Measurements from ENCODE around the gene FNDC1. TPM values are rescaled to one million over a fixed set of nuclear protein-coding genes. Genes with fewer than 3 reads are reported as not detected.

FNDC1 gene
- total RNA-seq, 1 experiment from 2014 or later = not detected

DNA sequence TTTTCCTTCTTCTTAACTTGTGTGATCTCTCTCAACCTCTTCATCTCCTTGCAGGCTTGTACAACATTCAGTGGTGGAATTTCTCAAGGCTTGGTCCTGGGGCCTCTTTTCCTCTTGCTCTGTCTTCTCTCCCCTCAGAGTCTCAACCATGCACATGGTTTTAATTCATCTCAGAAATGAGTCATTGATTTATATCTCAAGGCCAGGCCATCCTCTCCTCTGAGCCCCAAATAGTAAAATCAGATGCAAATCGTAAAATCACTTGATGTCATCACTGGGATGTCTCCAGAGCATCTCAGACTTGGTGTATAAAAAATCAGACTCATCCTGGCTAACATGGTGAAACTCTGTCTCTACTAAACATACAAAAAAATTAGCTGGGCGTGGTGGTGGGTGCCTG is 85.0 kb downstream of the FNDC1 start:
- TF ChIP-seq EZH2phosphoT487 (IDR thresholded peaks at IDR 0.05; ENCODE audit: borderline replicate concordance, low read length) = no peak
- TF ChIP-seq EZH2 (IDR thresholded peaks at IDR 0.05; ENCODE audit: low read length, unreplicated experiment) = no peak
- TF ChIP-seq, protein P1, sequence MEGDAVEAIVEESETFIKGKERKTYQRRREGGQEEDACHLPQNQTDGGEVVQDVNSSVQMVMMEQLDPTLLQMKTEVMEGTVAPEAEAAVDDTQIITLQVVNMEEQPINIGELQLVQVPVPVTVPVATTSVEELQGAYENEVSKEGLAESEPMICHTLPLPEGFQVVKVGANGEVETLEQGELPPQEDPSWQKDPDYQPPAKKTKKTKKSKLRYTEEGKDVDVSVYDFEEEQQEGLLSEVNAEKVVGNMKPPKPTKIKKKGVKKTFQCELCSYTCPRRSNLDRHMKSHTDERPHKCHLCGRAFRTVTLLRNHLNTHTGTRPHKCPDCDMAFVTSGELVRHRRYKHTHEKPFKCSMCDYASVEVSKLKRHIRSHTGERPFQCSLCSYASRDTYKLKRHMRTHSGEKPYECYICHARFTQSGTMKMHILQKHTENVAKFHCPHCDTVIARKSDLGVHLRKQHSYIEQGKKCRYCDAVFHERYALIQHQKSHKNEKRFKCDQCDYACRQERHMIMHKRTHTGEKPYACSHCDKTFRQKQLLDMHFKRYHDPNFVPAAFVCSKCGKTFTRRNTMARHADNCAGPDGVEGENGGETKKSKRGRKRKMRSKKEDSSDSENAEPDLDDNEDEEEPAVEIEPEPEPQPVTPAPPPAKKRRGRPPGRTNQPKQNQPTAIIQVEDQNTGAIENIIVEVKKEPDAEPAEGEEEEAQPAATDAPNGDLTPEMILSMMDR (conservative IDR thresholded peaks at IDR 0.05; ENCODE audit: low read depth, low read length) = no peak

DNA sequence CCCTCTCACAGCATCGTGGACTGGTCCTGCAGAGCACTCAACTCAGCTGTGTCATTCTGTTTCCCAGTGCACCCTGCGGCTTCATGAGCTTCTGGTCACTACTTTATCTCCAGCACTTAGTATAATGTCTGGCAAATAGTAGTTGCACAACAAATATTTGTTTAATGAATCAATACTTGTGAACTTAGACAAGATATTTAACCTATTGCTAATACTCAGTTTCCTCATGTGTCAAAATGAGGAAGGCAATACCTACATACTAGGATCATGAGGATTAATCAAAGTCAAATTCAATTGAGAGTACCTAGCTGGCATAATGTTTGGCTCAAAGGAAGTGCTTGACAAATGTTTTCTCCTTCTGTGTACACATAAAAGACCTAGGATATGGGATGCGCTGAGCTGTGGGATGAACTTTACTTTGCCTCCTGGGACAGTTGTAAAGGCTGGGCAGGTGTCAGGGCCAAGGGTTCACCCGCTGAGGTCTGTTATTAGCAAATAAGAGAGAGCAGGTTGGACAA is 86.3 kb downstream of the FNDC1 start:
- H4K20me1 ChIP-seq (ENCODE audit: low read length) = no peaks in the 10 kb centered on the region
- no peaks in the 10 kb centered on the region for H3F3A ChIP-seq (ENCODE audit: low read length, unreplicated experiment)
- H3K27ac ChIP-seq (ENCODE audit: low read length) = no peak overlapping the region
- BruUV-seq (replicated peaks) = no TSS peak
- intact Hi-C loops (cut with micrococcal nuclease) = no loop called here
- ChIA-PET POLR2A (ENCODE audit: unreplicated experiment) (no interaction called here), CTCF (interaction anchor here (0.5 kb wide), 1 partner anchor 399 kb away, joined by 3 read pairs; no protein-coding TSS in a partner anchor)
- no peak overlapping the region for H3K9ac ChIP-seq (ENCODE audit: low read length)
- ATAC-seq = no peak
- H3K4me1 ChIP-seq (ENCODE audit: insufficient read depth, low read length) = no peaks in the 10 kb centered on the region
- H2AFZ ChIP-seq (ENCODE audit: low read length) = no peak overlapping the region
- H3K79me2 ChIP-seq (ENCODE audit: low read length) = no peaks in the 10 kb centered on the region
- H3K4me2 ChIP-seq (ENCODE audit: low read length) = no peak overlapping the region
- no peaks in the 10 kb centered on the region for H3K36me3 ChIP-seq (ENCODE audit: low read depth, low read length)
- no peaks in the 10 kb centered on the region for H3K27me3 ChIP-seq (ENCODE audit: low read length)
- H3K9me2 ChIP-seq (replicated peaks; ENCODE audit: low read length) = no peaks in the 10 kb centered on the region
- DNase-seq = no peak
- no peaks in the 10 kb centered on the region for H3K9me3 ChIP-seq (ENCODE audit: low read length)
- H3K4me3 ChIP-seq (ENCODE audit: low read length) = no peak overlapping the region
- no peak for TF ChIP-seq EZH2phosphoT487 (IDR thresholded peaks at IDR 0.05; ENCODE audit: borderline replicate concordance, low read length)
- TF ChIP-seq, protein P1 (conservative IDR thresholded peaks at IDR 0.05; ENCODE audit: low read depth, low read length) = no peak
- TF ChIP-seq EZH2 (IDR thresholded peaks at IDR 0.05; ENCODE audit: low read length, unreplicated experiment) = no peak

More for the DNA sequence above, 85.0 kb downstream of the FNDC1 start:
- Histone ChIP-seq H3K9ac (ENCODE audit: low read length) (no peak overlapping the region), H3K27ac (ENCODE audit: low read length) (no peak overlapping the region), H3K79me2 (ENCODE audit: low read length) (no peaks in the 10 kb centered on the region), H3K4me2 (ENCODE audit: low read length) (no peak overlapping the region), H3K36me3 (ENCODE audit: low read depth, low read length) (no peaks in the 10 kb centered on the region), H3K4me1 (ENCODE audit: insufficient read depth, low read length) (no peaks in the 10 kb centered on the region), H3K4me3 (ENCODE audit: low read length) (no peak overlapping the region), H3K27me3 (ENCODE audit: low read length) (peaks cover 8% of the 10 kb centered on the region; the same call in 1 of the 2 replicates), H4K20me1 (ENCODE audit: low read length) (no peaks in the 10 kb centered on the region), H2AFZ (ENCODE audit: low read length) (no peak overlapping the region), H3K9me3 (ENCODE audit: low read length) (no peaks in the 10 kb centered on the region), H3F3A (ENCODE audit: low read length, unreplicated experiment) (no peaks in the 10 kb centered on the region), H3K9me2 (replicated peaks; ENCODE audit: low read length) (no peaks in the 10 kb centered on the region)
- DNase-seq = no peak
- intact Hi-C loops (cut with micrococcal nuclease) = no loop called here
- ATAC-seq = no peak
- CTCF ChIA-PET = no interaction called here
- BruUV-seq (replicated peaks) = no TSS peak
- POLR2A ChIA-PET (ENCODE audit: unreplicated experiment) = no interaction called here

DNA sequence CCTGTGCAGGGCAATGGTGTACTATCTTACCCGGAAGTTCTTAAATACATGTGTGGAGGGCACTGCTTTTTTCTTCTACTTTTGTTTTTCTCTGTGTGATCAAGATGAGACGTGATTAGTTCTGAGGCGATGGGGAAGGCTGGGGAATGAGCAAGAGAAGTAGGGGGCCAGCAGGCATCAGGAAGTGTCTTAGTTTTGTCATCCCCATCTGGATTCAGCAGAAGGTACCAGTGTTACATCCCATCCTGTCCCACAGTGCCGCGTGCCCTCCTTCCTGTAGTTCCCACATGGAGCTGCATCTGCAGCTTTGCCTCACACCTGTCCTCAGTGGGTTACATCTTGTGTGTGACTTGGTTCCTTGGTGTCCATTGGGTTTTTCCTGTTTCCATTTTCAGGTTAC is 86.9 kb downstream of the FNDC1 start:
- ChIA-PET CTCF (no interaction called here), POLR2A (ENCODE audit: unreplicated experiment) (no interaction called here)
- H3K9me2 ChIP-seq (replicated peaks; ENCODE audit: low read length) = no peaks in the 10 kb centered on the region
- H3K4me1 ChIP-seq (ENCODE audit: insufficient read depth, low read length) = no peaks in the 10 kb centered on the region
- BruUV-seq (replicated peaks) = no TSS peak
- no peaks in the 10 kb centered on the region for H3K9me3 ChIP-seq (ENCODE audit: low read length)
- H3K4me3 ChIP-seq (ENCODE audit: low read length) = no peak overlapping the region
- no peaks in the 10 kb centered on the region for H3K36me3 ChIP-seq (ENCODE audit: low read depth, low read length)
- H4K20me1 ChIP-seq (ENCODE audit: low read length) = no peaks in the 10 kb centered on the region
- no peaks in the 10 kb centered on the region for H3K27me3 ChIP-seq (ENCODE audit: low read length)
- H3F3A ChIP-seq (ENCODE audit: low read length, unreplicated experiment) = no peaks in the 10 kb centered on the region
- H3K27ac ChIP-seq (ENCODE audit: low read length) = no peak overlapping the region
- H3K79me2 ChIP-seq (ENCODE audit: low read length) = no peaks in the 10 kb centered on the region
- ATAC-seq (no peak), DNase-seq (no peak)
- intact Hi-C loops (cut with micrococcal nuclease) = no loop called here
- no peak for TF ChIP-seq EZH2 (IDR thresholded peaks at IDR 0.05; ENCODE audit: low read length, unreplicated experiment)
- no peak for TF ChIP-seq EZH2phosphoT487 (IDR thresholded peaks at IDR 0.05; ENCODE audit: borderline replicate concordance, low read length)
- TF ChIP-seq, protein P1 (conservative IDR thresholded peaks at IDR 0.05; ENCODE audit: low read depth, low read length) = no peak
- no peak overlapping the region for H3K4me2 ChIP-seq (ENCODE audit: low read length)
- H2AFZ ChIP-seq (ENCODE audit: low read length) = no peak overlapping the region
- no peak overlapping the region for H3K9ac ChIP-seq (ENCODE audit: low read length)
